Endothelial cell of umbilical vein (primary cell): ENCODE measurements around the gene CASP3. TPM values are rescaled to one million over a fixed set of nuclear protein-coding genes. Genes with fewer than 3 reads are reported as not detected.

ENCODE experiments used
- BruUV-seq: library from RNA; stranded (reverse); fragments of 400-500 nt; replicated peaks from 2 replicates; lab custom pipeline; 2021; lab: Mats Ljungman, UMichigan
- CTCF ChIA-PET: fragments of 300-600, 350-600 bp; sonication (Branson Sonifier 250); formaldehyde crosslinking; loops from one replicate; lab custom pipeline; 2021; ENCODE audit warnings: antibody characterized with exemption, inconsistent platforms; lab: Charles Lee
- POLR2A ChIA-PET: fragments of 300-600, 350-600 bp; sonication (Branson Sonifier 250); formaldehyde crosslinking; loops from one replicate; lab custom pipeline; 2021; ENCODE audit warnings: antibody characterized with exemption, inconsistent platforms; lab: Charles Lee
- DNase-seq: peaks from one replicate; pipeline ENCODE4 v3.0.0-alpha.2; 2011; ENCODE audit warnings: low read depth, low spot score
- FAIRE-seq: peaks from 2 replicates; lab custom pipeline; 2011; peaks lifted over from hg19 to GRCh38; lab: Jason Lieb, UNC
- H2AFZ ChIP-seq: 2 replicates; pipeline ENCODE4 v1.6.0; 2012; ENCODE audit warnings: low read depth, low read length, control low read depth, inconsistent platforms
- H3K27ac ChIP-seq: 2 replicates; pipeline ENCODE4 v1.5.1; 2011; ENCODE audit warnings: low read depth, mild to moderate bottlenecking, control low read depth, low read length, moderate library complexity; ENCODE audit not compliant: insufficient read depth
- H3K27me3 ChIP-seq, 2 experiments: 2 replicates each; pipeline versions ENCODE4 v1.6.0 to v1.6.1; 2011; ENCODE audit warnings: low read length in 2 of 2, mixed read lengths in 1 of 2; ENCODE audit not compliant: control insufficient read depth in 2 of 2, insufficient read depth in 2 of 2
- H3K36me3 ChIP-seq, 2 experiments: 2 replicates in 1 of 2; 3 replicates in 1 of 2; pipeline ENCODE4 v1.5.1; 2011; ENCODE audit warnings: low read length in 2 of 2, mild to moderate bottlenecking in 1 of 2, moderate library complexity in 1 of 2; ENCODE audit not compliant: control insufficient read depth in 2 of 2, insufficient read depth in 2 of 2; ENCODE audit errors: extremely low read depth in 1 of 2
- H3K4me1 ChIP-seq: 3 replicates; pipeline ENCODE4 v1.5.1; 2011; ENCODE audit warnings: mild to moderate bottlenecking, low read length; ENCODE audit not compliant: control insufficient read depth, insufficient read depth; ENCODE audit errors: extremely low read depth
- H3K4me2 ChIP-seq: 2 replicates; pipeline ENCODE4 v1.6.1; 2011; ENCODE audit warnings: low read length, control low read depth, mixed read lengths; ENCODE audit not compliant: insufficient read depth
- H3K4me3 ChIP-seq, 3 experiments: fragments of 200-600 bp in 1 of 3; sonication (generic), shearing (Covaris generic) in 1 of 3; replicated peaks in 1 of 3; 2 replicates each; pipeline ENCODE4 v1.5.1; 2011 to 2016; ENCODE audit warnings: control low read depth in 3 of 3, low read length in 3 of 3, mild to moderate bottlenecking in 2 of 3, inconsistent platforms in 1 of 3, low read depth in 1 of 3, moderate library complexity in 1 of 3; ENCODE audit not compliant: insufficient read depth in 1 of 3
- H3K79me2 ChIP-seq: 2 replicates; pipeline ENCODE4 v1.6.0; 2012; ENCODE audit warnings: low read length, inconsistent platforms; ENCODE audit not compliant: control insufficient read depth, insufficient read depth
- H3K9ac ChIP-seq: replicated peaks from 2 replicates; pipeline ENCODE3; 2011; ENCODE audit warnings: low read length, control low read depth; ENCODE audit not compliant: insufficient read depth; ENCODE audit errors: extremely low read depth
- H3K9me1 ChIP-seq: replicated peaks from 3 replicates; pipeline ENCODE4 v1.6.0; 2011; ENCODE audit warnings: mild to moderate bottlenecking, low read length; ENCODE audit not compliant: control insufficient read depth, insufficient read depth; ENCODE audit errors: extremely low read depth
- H3K9me3 ChIP-seq: replicated peaks from 2 replicates; pipeline ENCODE4 v1.5.1; 2012; ENCODE audit warnings: low read length, inconsistent platforms; ENCODE audit not compliant: control insufficient read depth, insufficient read depth
- H4K20me1 ChIP-seq: replicated peaks from 2 replicates; pipeline ENCODE3; 2011; ENCODE audit warnings: mild to moderate bottlenecking, low read length; ENCODE audit not compliant: control insufficient read depth, insufficient read depth; ENCODE audit errors: extremely low read depth
- EZH2 ChIP-seq: IDR thresholded peaks from 2 replicates; pipeline ENCODE4 v1.6.1; 2012; ENCODE audit warnings: borderline replicate concordance, low read depth, mild to moderate bottlenecking, moderate library complexity, low read length, inconsistent platforms; ENCODE audit not compliant: severe bottlenecking
- FOS ChIP-seq: IDR thresholded peaks from 2 replicates; pipeline ENCODE4 v1.6.1; 2011; ENCODE audit warnings: mild to moderate bottlenecking, low read length, moderate library complexity, borderline replicate concordance; ENCODE audit not compliant: insufficient read depth
- GATA2 ChIP-seq: IDR thresholded peaks from 2 replicates; pipeline ENCODE4 v1.7.0; 2011; ENCODE audit warnings: low read depth, mild to moderate bottlenecking, moderate library complexity, mixed read lengths, low read length; ENCODE audit not compliant: insufficient read length, insufficient read depth
- JUN ChIP-seq: IDR thresholded peaks from 2 replicates; pipeline ENCODE4 v1.6.1; 2011; ENCODE audit warnings: borderline replicate concordance, low read depth; ENCODE audit not compliant: insufficient read length, insufficient read depth
- MYC ChIP-seq: IDR thresholded peaks from one replicate; pipeline ENCODE4 v1.6.1; 2011; ENCODE audit warnings: mild to moderate bottlenecking, low read depth, low read length
- POLR2A ChIP-seq: IDR thresholded peaks from 2 replicates; pipeline ENCODE4 v1.6.1; 2012; ENCODE audit warnings: low read depth, mild to moderate bottlenecking, control low read depth, low read length
- POLR2AphosphoS5 ChIP-seq: IDR thresholded peaks from 2 replicates; pipeline ENCODE4 v1.6.1; 2012; ENCODE audit warnings: low read depth, mild to moderate bottlenecking, control low read depth, low read length, moderate library complexity; ENCODE audit not compliant: insufficient read depth
- dilution Hi-C: fragments of 300-500 bp; cut with MboI; formaldehyde crosslinking; loops from one replicate; pipeline ENCODE4 v1.15.0; 2019; ENCODE audit warnings: low sequenced_read_pairs; ENCODE audit not compliant: extremely low pct_ligation_motif_present
- intact Hi-C: fragments of 100-400 bp; cut with micrococcal nuclease; formaldehyde crosslinking; loops from one replicate; pipeline ENCODE4 v1.10.0; 2022
- polyA plus RNA-seq, 4 experiments: library from polyadenylated mRNA; depleted of rRNA in 3 of 4; stranded (reverse) in 3 of 4; unstranded in 1 of 4; fragments of >200 nt; gene quantifications; 2 replicates each; pipeline versions ENCODE4 v1.2.1 to v1.2.3, GENCODE V29; 2011 to 2012; ENCODE audit warnings: missing spikeins in 1 of 4
- total RNA-seq: library from RNA; stranded (reverse); gene quantifications from 2 replicates; pipeline ENCODE4 v1.2.3, GENCODE V29; 2021
- TF ChIP-seq, protein P1 (sequence below), 2 donors: IDR thresholded peaks; 1 replicate in 1 of 2; 2 replicates in 1 of 2; pipeline ENCODE4 v1.5.1; 2011; ENCODE audit warnings: low read length in 2 of 2, mild to moderate bottlenecking in 2 of 2, moderate library complexity in 2 of 2, control low read depth in 1 of 2, inconsistent platforms in 1 of 2, low read depth in 1 of 2; ENCODE audit not compliant: insufficient read depth in 1 of 2; ENCODE audit errors: extremely low read depth in 1 of 2
- TF ChIP-seq, protein P2 (sequence below): IDR thresholded peaks from 2 replicates; pipeline ENCODE4 v1.6.1; 2011; ENCODE audit not compliant: insufficient read depth, insufficient read length

The CASP3 gene
- total and polyA plus RNA-seq, 2 donors (not counting 3 experiments of a cell fraction or from before 2014, with no cell fraction given), result 26.0 to 54.5 TPM

DNA sequence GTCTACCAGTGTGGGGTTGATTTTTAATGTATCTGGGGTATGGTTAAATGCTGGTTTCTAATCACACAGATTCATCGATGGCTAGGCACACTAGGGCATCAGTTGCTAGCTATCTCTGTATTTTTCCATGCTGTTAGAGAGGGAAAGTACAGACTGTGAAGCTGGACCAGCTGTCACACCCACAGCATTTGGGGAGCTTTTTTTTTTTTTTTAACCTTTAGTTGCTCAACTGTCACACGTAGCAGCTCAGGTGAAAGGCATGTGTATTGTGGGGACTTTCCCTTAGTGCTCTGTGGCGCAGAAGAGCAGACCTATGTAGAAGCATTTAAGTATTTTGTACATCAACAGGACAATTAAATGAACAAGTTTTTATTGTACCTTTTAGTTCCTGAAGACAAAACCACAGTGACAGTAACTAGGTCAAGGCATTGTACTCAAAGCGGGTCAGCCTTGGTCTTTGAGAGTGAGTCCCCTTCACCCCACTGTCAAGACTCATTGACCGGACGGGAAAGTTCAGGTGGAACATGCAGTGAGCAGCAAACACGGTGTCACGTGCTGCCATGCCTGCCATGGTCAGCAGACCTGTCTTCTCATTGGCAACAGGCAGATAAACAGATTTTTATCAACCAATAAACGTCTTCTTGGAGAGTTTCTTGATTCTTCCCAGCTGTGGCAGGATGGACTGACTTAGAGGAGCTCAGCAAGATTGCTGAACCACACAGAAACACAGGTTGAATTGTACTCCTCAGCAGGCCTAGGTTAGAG lies 65.3 kb downstream of the CASP3 start:
- no peaks in the 10 kb centered on the region for H3K9me1 ChIP-seq
- H3K79me2 ChIP-seq, result no peaks in the 10 kb centered on the region
- intact Hi-C loops (no loop called here), dilution Hi-C loops (no loop called here)
- H3K36me3 ChIP-seq, result no peaks in the 10 kb centered on the region
- no peaks in the 10 kb centered on the region for H3K4me1 ChIP-seq
- no peak for FAIRE-seq
- DNase-seq, result no peak
- H3K4me3 ChIP-seq, result no peak overlapping the region
- no peak overlapping the region for H3K9ac ChIP-seq
- no peaks in the 10 kb centered on the region for H3K27me3 ChIP-seq
- no peak overlapping the region for H2AFZ ChIP-seq
- POLR2A ChIA-PET, result no interaction called here
- no peaks in the 10 kb centered on the region for H3K9me3 ChIP-seq
- no peaks in the 10 kb centered on the region for H4K20me1 ChIP-seq
- CTCF ChIA-PET, result interaction anchor here (1.1 kb wide), 1 partner anchor 333 kb away, joined by 3 read pairs; no protein-coding TSS in a partner anchor
- TF ChIP-seq MYC (no peak), FOS (no peak), POLR2A (no peak), GATA2 (no peak), JUN (no peak), POLR2AphosphoS5 (no peak), EZH2 (no peak)
- TF ChIP-seq, protein P1, sequence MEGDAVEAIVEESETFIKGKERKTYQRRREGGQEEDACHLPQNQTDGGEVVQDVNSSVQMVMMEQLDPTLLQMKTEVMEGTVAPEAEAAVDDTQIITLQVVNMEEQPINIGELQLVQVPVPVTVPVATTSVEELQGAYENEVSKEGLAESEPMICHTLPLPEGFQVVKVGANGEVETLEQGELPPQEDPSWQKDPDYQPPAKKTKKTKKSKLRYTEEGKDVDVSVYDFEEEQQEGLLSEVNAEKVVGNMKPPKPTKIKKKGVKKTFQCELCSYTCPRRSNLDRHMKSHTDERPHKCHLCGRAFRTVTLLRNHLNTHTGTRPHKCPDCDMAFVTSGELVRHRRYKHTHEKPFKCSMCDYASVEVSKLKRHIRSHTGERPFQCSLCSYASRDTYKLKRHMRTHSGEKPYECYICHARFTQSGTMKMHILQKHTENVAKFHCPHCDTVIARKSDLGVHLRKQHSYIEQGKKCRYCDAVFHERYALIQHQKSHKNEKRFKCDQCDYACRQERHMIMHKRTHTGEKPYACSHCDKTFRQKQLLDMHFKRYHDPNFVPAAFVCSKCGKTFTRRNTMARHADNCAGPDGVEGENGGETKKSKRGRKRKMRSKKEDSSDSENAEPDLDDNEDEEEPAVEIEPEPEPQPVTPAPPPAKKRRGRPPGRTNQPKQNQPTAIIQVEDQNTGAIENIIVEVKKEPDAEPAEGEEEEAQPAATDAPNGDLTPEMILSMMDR (IDR thresholded peaks at IDR 0.05; ENCODE audit: extremely low read depth in 1 of 2, insufficient read depth in 1 of 2, low read depth in 1 of 2, low read length in 2 of 2), result no peak
- TF ChIP-seq, protein P2, sequence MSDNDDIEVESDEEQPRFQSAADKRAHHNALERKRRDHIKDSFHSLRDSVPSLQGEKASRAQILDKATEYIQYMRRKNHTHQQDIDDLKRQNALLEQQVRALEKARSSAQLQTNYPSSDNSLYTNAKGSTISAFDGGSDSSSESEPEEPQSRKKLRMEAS, result no peak
- no TSS peak for BruUV-seq
- no peak overlapping the region for H3K27ac ChIP-seq
- H3K4me2 ChIP-seq, result no peak overlapping the region

Other genes starting within 250 kb of the CASP3 start
- gene IRF2, start 174.9 kb downstream of the CASP3 start, total RNA-seq, result 24.6 and 27.6 TPM in 2 replicates
- gene IRF2, start 174.9 kb downstream of the CASP3 start, polyA plus RNA-seq, result 25.8 and 26.9 TPM in 2 replicates
- 11.1 and 13.6 TPM in 2 replicates for gene PRIMPOL, start 291 bp upstream of the CASP3 start, total RNA-seq
- 3.6 and 5.9 TPM in 2 replicates for gene PRIMPOL, start 291 bp upstream of the CASP3 start, polyA plus RNA-seq
- 35.6 and 37.9 TPM in 2 replicates for gene CENPU, start 84.6 kb upstream of the CASP3 start, total RNA-seq
- gene CENPU, start 84.6 kb upstream of the CASP3 start, polyA plus RNA-seq, result 5.2 and 7.0 TPM in 2 replicates
- gene ACSL1, start 176.5 kb upstream of the CASP3 start, total RNA-seq, result 17.7 and 18.9 TPM in 2 replicates
- 6.7 and 7.3 TPM in 2 replicates for gene ACSL1, start 176.5 kb upstream of the CASP3 start, polyA plus RNA-seq